ENCODE results near the gene PITRM1.
"Not testable (repeated sequence)": the region's sequence is repeated elsewhere in the genome, so short reads cannot be mapped to it uniquely, and the experiment has no call there.

Gene PITRM1

DNA sequence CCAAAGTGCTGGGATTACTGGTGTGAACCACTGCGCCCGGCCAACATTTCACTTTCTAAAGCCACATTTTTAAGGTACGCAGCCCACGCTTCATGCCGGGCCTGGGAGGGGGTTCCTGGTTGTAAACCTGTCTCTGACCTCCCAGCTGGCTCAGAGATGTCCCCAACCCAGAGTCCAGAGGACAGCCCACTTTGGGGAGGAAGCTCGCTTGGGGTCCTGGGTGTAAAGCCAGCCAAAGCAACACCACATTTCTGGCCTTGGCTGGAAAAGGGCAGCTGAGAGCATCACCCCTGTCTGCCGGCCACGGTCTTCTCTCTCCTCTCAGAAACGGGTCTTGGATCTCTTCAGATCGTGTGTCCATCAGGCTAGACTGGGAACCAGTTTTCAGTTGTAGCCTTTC lies 23.9 kb upstream of the PITRM1 start:
- H3K36me3 ChIP-seq (ENCODE audit: control insufficient read depth, insufficient read depth, low read length): no peaks in the 10 kb centered on the region
- no peak overlapping the region for H3K4me3 ChIP-seq (ENCODE audit: low read length)
- no peak overlapping the region for H3K27ac ChIP-seq (ENCODE audit: low read depth, low read length)
- peaks cover 5% of the 10 kb centered on the region for H3K4me1 ChIP-seq (ENCODE audit: control insufficient read depth, insufficient read depth, low read length)
- H3K27me3 ChIP-seq (ENCODE audit: control insufficient read depth, insufficient read depth, low read length): peaks cover 2% of the 10 kb centered on the region
- no peak overlapping the region for H3K9ac ChIP-seq (ENCODE audit: low read length)

DNA sequence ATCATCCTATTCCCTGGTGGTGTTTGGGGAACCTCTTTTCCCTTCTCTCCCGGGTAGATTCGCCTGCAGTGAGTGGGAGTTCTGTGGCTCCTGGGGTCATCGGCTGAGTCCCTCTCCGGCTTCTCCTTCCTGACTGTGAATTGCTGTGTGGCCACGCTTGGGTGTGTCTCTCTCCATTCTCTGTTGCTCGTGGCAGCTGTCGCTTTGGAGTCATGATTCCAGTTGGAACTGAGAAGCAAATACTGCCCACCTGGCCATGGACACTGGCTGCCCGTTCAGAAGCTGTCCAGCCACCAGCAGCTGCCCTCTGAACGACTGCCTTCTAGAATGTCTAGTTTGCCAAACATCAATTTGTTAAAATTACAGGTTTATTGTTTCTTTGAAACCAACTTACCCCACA lies 23.1 kb upstream of the PITRM1 start:
- no peak overlapping the region for H3K9ac ChIP-seq (ENCODE audit: low read length)
- peaks cover 5% of the 10 kb centered on the region for H3K4me1 ChIP-seq (ENCODE audit: control insufficient read depth, insufficient read depth, low read length)
- H3K36me3 ChIP-seq (ENCODE audit: control insufficient read depth, insufficient read depth, low read length): no peaks in the 10 kb centered on the region
- peaks cover 2% of the 10 kb centered on the region for H3K27me3 ChIP-seq (ENCODE audit: control insufficient read depth, insufficient read depth, low read length)
- H3K4me3 ChIP-seq (ENCODE audit: low read length): no peak overlapping the region
- no peak overlapping the region for H3K27ac ChIP-seq (ENCODE audit: low read depth, low read length)

DNA sequence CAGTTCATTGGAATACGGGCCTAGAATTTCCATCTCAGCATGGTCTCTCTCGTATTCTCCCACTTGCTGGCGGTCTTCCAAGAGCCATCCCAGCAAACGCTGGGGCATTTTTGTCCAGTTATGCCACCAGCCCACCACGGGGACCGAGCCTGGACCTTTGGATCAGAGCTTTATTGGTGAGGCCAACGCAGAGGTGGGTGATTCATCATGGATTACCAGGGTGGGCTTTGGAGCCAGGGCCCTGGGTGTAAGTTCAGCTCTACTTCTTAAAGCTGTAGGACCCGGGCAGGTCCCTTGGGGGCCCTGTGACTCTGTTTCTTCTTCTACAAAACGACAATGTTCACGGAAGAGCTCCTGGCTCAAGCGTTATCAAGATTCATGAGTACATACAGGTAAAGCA lies 22.7 kb upstream of the PITRM1 start:
- H3K4me1 ChIP-seq (ENCODE audit: control insufficient read depth, insufficient read depth, low read length): peaks cover 5% of the 10 kb centered on the region

DNA sequence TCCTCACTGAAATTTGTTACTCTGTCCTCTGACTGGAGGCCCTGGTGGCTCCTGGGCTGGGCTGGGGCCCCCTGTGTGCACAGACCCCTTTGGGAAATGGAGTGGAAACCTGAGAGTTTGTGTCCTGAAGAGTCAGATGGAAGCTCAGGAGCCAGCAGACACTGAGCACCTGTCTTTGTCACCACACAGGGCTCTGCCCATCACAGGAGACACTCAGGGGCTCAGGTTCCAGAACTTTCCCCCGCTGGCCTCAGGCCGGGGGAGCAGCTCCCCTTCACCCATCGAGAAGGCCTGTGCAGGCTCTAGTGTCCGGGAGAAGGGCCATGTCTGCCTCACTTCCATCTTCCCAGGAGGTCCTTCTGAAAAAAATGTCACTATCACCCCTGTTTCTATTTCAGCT lies 22.3 kb upstream of the PITRM1 start:
- peaks cover 5% of the 10 kb centered on the region for H3K4me1 ChIP-seq (ENCODE audit: control insufficient read depth, insufficient read depth, low read length)
- H3K36me3 ChIP-seq (ENCODE audit: control insufficient read depth, insufficient read depth, low read length): no peaks in the 10 kb centered on the region
- peaks cover 2% of the 10 kb centered on the region for H3K27me3 ChIP-seq (ENCODE audit: control insufficient read depth, insufficient read depth, low read length)
- no peak overlapping the region for H3K27ac ChIP-seq (ENCODE audit: low read depth, low read length)
- H3K9ac ChIP-seq (ENCODE audit: low read length): no peak overlapping the region
- no peak overlapping the region for H3K4me3 ChIP-seq (ENCODE audit: low read length)

More for the DNA sequence above, 22.7 kb upstream of the PITRM1 start:
- Histone ChIP-seq H3K27ac (ENCODE audit: low read depth, low read length) (no peak overlapping the region), H3K36me3 (ENCODE audit: control insufficient read depth, insufficient read depth, low read length) (no peaks in the 10 kb centered on the region), H3K4me3 (ENCODE audit: low read length) (no peak overlapping the region), H3K27me3 (ENCODE audit: control insufficient read depth, insufficient read depth, low read length) (peaks cover 2% of the 10 kb centered on the region), H3K9ac (ENCODE audit: low read length) (no peak overlapping the region)

DNA sequence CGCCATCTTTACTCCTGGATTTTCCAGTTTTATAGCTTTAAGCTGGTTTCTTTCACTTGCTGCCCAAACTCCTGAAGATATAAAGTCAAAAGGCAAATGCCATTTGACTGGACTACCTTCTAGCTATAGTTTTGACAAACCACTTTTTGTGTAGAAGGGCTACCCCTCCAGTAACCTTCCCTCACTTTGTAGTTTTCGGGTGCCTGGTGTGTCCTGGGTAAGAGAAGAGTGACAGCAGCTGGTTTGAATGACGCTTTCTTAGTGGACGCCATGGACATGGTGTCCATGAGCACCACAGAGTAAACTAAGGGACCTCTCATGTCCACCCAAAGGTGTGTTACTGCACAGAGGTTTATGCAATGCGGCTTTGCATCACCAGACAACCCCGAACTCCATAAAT lies 21.2 kb upstream of the PITRM1 start:
- Histone ChIP-seq H3K9ac (ENCODE audit: low read length) (no peak overlapping the region), H3K36me3 (ENCODE audit: control insufficient read depth, insufficient read depth, low read length) (no peaks in the 10 kb centered on the region), H3K4me1 (ENCODE audit: control insufficient read depth, insufficient read depth, low read length) (peaks cover 5% of the 10 kb centered on the region), H3K4me3 (ENCODE audit: low read length) (no peak overlapping the region), H3K27me3 (ENCODE audit: control insufficient read depth, insufficient read depth, low read length) (peaks cover 2% of the 10 kb centered on the region), H3K27ac (ENCODE audit: low read depth, low read length) (no peak overlapping the region)

- H3K27me3 ChIP-seq (ENCODE audit: control insufficient read depth, insufficient read depth, low read length): peaks cover 2% of the 10 kb centered on the region
- H3K4me3 ChIP-seq (ENCODE audit: low read length): peak overlapping the region; percentile 9
- no peak overlapping the region for H3K27ac ChIP-seq (ENCODE audit: low read depth, low read length)
- no peaks in the 10 kb centered on the region for H3K36me3 ChIP-seq (ENCODE audit: control insufficient read depth, insufficient read depth, low read length)
- peaks cover 5% of the 10 kb centered on the region for H3K4me1 ChIP-seq (ENCODE audit: control insufficient read depth, insufficient read depth, low read length)
- H3K9ac ChIP-seq (ENCODE audit: low read length): no peak overlapping the region
Measured at GRCh38 chr10:3192856-3193635, 20.5 kb upstream of the PITRM1 start.

- H3K36me3 ChIP-seq (ENCODE audit: control insufficient read depth, insufficient read depth, low read length): no peaks in the 10 kb centered on the region
- no peak overlapping the region for H3K9ac ChIP-seq (ENCODE audit: low read length)
- no peak overlapping the region for H3K27ac ChIP-seq (ENCODE audit: low read depth, low read length)
- no peak overlapping the region for H3K4me3 ChIP-seq (ENCODE audit: low read length)
- H3K4me1 ChIP-seq (ENCODE audit: control insufficient read depth, insufficient read depth, low read length): no peaks in the 10 kb centered on the region
- H3K27me3 ChIP-seq (ENCODE audit: control insufficient read depth, insufficient read depth, low read length): no peaks in the 10 kb centered on the region
Measured at GRCh38 chr10:3190817-3191216, 18.2 kb upstream of the PITRM1 start.

DNA sequence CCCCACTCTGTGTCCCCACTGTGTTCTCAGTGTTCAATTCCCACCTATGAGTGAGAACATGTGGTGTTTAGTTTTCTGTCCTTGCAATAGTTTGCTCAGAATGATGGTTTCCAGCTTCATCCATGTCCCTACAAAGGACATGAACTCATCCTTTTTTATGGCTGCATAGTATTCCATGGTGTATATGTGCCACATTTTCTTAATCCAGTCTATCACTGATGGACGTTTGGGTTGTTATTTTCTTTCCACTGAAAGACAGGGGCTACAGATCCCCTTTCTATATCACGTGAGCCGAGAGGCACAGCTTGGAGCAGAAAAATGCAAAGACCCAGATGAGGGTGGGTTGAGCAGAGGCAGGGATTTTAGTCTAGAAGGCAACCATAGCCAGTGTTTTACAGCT lies 14.6 kb upstream of the PITRM1 start:
- not testable (repeated sequence) for H3K36me3 ChIP-seq (ENCODE audit: control insufficient read depth, insufficient read depth, low read length); H3K4me3 ChIP-seq (ENCODE audit: low read length); H3K27ac ChIP-seq (ENCODE audit: low read depth, low read length); H3K9ac ChIP-seq (ENCODE audit: low read length); H3K4me1 ChIP-seq (ENCODE audit: control insufficient read depth, insufficient read depth, low read length); H3K27me3 ChIP-seq (ENCODE audit: control insufficient read depth, insufficient read depth, low read length)

DNA sequence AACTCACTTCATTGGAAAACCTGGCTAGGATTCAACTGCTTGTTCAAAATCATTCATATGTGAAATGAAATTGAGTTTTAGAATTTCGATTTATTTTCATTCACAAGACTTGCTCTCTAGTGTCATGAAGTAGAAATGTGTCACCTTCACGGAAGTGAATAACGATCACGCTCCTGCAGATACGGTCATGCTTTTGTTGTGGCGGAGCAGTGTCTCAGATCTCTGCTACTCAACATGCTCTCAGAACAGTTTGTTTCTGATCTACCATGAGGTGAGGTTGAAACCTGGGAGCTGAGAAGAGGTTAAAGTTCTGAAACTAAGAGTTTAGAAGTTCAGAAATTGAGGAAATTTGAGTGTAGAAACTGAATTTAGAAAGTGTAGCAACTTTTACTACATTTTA lies 13.8 kb upstream of the PITRM1 start:
- no peaks in the 10 kb centered on the region for H3K27me3 ChIP-seq (ENCODE audit: control insufficient read depth, insufficient read depth, low read length)
- no peak overlapping the region for H3K4me3 ChIP-seq (ENCODE audit: low read length)
- no peak overlapping the region for H3K27ac ChIP-seq (ENCODE audit: low read depth, low read length)
- no peak overlapping the region for H3K9ac ChIP-seq (ENCODE audit: low read length)
- H3K4me1 ChIP-seq (ENCODE audit: control insufficient read depth, insufficient read depth, low read length): no peaks in the 10 kb centered on the region
- no peaks in the 10 kb centered on the region for H3K36me3 ChIP-seq (ENCODE audit: control insufficient read depth, insufficient read depth, low read length)

DNA sequence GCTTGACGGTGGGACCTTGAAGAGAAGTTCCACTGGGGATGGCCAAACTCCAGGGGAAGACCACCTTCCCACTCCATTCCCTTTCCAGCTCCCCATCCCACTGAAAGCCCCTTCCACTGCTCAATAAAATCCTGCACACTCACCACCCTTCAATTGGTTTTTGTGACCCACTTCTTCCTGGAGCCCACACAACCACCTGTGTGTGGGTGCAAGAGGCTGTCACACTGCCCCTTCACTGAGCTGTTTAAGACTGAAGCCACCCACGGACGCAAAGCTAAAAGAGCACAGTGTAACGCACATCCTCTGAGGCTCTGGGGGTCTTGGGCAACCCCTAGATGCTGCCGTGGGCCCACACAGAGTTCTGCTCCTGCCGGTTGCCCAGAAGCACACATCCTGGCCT lies 12.8 kb upstream of the PITRM1 start:
- H3K36me3 ChIP-seq (ENCODE audit: control insufficient read depth, insufficient read depth, low read length): no peaks in the 10 kb centered on the region
- no peaks in the 10 kb centered on the region for H3K4me1 ChIP-seq (ENCODE audit: control insufficient read depth, insufficient read depth, low read length)
- no peak overlapping the region for H3K4me3 ChIP-seq (ENCODE audit: low read length)
- H3K27ac ChIP-seq (ENCODE audit: low read depth, low read length): no peak overlapping the region
- H3K27me3 ChIP-seq (ENCODE audit: control insufficient read depth, insufficient read depth, low read length): no peaks in the 10 kb centered on the region
- no peak overlapping the region for H3K9ac ChIP-seq (ENCODE audit: low read length)

- Histone ChIP-seq H3K4me1 (ENCODE audit: control insufficient read depth, insufficient read depth, low read length) (no peaks in the 10 kb centered on the region), H3K27me3 (ENCODE audit: control insufficient read depth, insufficient read depth, low read length) (no peaks in the 10 kb centered on the region), H3K36me3 (ENCODE audit: control insufficient read depth, insufficient read depth, low read length) (no peaks in the 10 kb centered on the region), H3K9ac (ENCODE audit: low read length) (no peak overlapping the region), H3K27ac (ENCODE audit: low read depth, low read length) (no peak overlapping the region), H3K4me3 (ENCODE audit: low read length) (no peak overlapping the region)
Measured at GRCh38 chr10:3180355-3181025, 7.9 kb upstream of the PITRM1 start.

DNA sequence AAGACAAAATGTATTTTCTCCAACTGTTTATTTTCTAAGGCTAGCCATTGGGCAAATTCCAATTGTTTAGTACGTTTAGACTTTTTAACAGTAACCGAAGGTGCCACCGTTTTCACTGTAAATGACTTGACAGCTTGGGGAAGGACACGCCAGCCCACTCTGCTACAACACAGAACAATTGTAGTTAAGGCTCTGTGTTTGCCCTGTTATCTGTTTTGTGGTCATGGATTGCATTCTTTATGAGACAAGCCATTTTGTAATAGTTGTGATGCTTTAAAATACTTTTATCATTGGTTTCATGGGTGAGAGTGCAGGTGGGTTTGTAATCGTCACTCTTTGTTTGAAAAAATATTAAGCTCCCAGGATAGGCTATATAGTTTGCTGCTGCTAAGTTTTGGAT lies 6.6 kb upstream of the PITRM1 start:
- H3K4me1 ChIP-seq (ENCODE audit: control insufficient read depth, insufficient read depth, low read length): no peaks in the 10 kb centered on the region
- H3K27me3 ChIP-seq (ENCODE audit: control insufficient read depth, insufficient read depth, low read length): no peaks in the 10 kb centered on the region
- H3K4me3 ChIP-seq (ENCODE audit: low read length): no peak overlapping the region
- no peak overlapping the region for H3K9ac ChIP-seq (ENCODE audit: low read length)
- H3K27ac ChIP-seq (ENCODE audit: low read depth, low read length): no peak overlapping the region
- H3K36me3 ChIP-seq (ENCODE audit: control insufficient read depth, insufficient read depth, low read length): no peaks in the 10 kb centered on the region

DNA sequence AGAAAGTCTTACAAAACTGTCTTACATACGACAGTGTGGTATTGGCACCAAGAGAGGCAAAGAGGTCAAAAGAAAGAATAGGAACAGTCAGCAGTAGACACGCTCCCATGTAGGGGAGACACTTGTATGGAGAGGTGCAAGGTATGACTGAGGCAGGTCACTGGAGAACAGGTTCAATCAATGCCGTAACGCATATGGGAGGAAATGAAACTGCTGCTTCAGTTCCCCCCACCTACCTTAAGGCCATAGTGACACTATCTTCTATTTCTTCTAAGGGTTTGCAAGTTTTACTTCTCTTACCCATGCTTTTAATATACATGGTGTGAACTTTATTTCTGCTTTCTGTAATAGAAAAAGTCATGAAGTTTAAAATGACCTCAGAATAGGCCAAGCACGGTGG lies 5.5 kb upstream of the PITRM1 start:
- no peak overlapping the region for H3K9ac ChIP-seq (ENCODE audit: low read length)
- H3K36me3 ChIP-seq (ENCODE audit: control insufficient read depth, insufficient read depth, low read length): no peaks in the 10 kb centered on the region
- no peak overlapping the region for H3K27ac ChIP-seq (ENCODE audit: low read depth, low read length)
- H3K4me1 ChIP-seq (ENCODE audit: control insufficient read depth, insufficient read depth, low read length): no peaks in the 10 kb centered on the region
- H3K4me3 ChIP-seq (ENCODE audit: low read length): no peak overlapping the region
- H3K27me3 ChIP-seq (ENCODE audit: control insufficient read depth, insufficient read depth, low read length): no peaks in the 10 kb centered on the region
